Cerebellar nuclear complex (tissue), 1 donor: ENCODE data around the gene NLN.
"Not testable (repeated sequence)": the region's sequence is repeated elsewhere in the genome, so short reads cannot be mapped to it uniquely, and the experiment has no call there.

Experiments used
- DNase-seq, 2 experiments: peaks; one replicate each; lab custom pipeline; 2025; lab: John Stamatoyannopoulos, UW

Gene NLN

DNA sequence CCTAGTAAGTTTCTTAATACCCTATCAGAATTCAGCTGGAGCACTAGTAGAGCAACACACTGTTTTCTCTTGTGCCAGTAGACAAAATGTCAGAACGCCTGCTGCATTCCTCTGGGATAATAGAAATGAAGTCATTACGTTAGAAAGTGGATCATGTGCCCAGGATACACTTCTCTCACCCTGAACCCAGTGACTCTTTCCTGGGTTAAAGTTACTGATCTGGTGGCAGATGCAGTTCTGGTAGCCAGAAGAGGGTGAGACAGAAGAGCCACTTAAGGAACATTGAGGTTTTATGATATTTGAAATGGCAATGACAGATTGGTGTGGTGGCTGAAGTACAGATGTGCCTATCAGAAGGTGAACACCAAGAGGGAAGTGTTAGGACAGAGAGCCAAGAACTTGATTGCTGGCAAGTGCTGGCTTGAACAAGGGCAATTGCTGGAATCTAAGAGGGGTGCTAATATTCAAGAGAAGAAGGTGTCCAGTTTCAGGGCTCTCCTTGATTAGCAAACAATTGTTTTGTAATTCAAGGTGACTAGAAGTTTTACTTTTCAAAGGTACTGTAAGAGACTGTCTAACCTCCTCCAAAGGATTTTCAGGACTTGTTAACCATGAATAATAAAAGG is 110.7 kb downstream of the NLN start:
- DNase-seq, result no peak

DNA sequence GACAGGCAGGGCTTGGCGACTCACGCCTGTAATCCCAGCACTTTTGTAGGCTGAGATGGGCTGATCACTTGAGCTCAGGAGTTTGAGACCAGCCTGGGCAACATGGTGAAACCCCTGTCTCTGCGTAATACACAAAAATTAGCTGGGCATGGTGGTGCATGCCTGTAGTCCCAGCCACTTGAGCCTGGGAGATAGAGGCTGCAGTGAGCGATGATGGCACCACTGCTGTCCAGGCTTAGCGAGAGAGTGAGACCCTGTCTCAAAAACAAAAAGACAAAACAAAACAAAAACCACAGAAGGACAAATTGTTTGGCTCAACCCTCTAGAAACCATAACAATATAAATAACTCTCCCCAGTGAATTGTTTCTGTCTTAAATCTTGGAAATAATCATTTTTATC is 111.8 kb downstream of the NLN start:
- no peak for DNase-seq

DNA sequence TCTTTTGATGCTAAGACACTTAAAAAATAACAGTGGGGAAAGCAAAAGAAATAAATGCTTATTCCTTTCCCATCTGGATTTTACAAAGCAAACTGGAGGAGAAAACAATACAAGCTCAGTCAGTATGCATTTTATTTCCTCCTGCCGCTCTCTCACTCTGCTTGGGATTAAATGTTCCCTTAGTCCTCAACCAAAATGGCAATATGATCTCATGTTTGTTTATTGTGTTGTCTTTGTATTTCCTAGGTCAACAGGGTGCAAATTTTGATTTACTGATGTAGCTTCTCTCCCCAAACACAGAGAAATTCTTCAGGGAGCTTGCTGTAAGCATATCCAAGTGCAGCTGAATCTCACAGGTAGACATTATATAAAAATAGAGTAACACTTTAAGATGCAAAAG is 112.3 kb downstream of the NLN start:
- DNase-seq, result no peak

DNA sequence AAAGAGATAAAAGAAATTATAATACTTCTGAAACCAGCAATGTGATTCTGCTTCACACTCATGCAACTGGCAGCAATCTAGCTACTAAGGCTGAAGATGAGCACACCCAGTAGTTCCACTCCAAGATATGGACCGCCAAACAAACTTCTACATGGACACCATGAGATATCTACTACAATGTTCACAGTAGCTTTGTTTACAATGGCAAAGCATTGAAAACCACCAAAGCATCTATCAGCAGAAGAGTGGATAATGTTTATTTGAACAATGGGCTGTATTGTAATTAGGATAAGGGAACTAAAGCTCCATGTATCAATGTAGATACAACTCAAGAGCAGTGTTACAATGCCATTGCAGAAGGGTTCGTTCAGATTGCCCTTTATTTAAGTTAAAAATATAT is 113.2 kb downstream of the NLN start:
- no peak for DNase-seq

DNA sequence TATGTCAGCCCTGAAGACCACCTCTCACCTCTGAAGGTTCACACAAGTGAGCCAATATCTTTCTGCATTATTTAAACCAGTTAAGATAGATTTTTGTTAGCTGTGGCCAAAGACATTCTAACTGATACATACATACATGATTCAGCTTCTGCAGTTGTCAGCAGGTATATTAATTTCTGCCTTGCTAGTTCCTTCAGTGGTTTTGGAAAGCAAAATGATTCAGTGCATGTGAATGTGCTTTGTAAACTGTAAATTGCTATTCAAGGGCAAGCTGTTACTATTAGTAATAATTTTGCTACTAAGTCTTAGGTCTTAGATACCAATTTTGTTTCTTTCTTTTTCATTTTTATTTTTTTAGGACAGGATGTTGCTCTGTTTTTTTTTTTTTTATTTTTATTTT is 115.1 kb downstream of the NLN start:
- DNase-seq, result no peak

DNA sequence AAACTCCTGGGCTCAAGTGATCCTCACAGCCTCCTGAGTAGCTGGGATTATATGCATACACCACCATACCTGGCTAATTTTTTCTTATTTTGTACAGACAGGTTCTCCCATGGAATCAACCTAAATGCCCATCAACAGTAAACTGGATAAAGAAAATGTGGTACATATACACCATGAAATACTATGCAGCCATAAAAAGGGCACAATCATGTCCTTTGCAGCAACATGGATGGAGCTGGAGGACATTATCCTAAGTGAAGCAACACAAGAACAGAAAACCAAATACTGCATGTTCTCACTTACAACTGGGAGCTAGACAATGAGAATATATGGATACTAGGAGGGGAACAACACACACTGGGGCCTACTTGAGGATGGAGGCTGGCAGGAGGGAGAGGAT is 117.2 kb downstream of the NLN start:
- DNase-seq, result not testable (repeated sequence)

DNA sequence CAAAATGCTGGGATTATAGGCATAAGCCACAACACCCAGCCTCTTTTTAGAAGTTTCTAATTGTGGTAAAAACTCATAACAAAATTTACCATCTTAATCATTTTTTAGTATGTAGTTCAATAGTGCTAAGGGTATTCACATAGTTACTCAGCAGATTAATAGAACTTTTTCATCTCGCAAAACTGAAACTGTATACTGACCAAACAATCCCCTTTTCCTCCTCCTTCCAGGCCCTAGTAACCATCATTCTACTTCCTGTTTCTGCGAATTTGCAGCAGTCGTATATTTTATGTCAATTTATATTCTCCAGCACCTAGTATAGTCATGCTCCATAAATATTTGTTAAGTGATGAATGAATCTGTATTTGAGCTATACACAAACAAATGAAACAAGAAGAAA is 118.1 kb downstream of the NLN start:
- no peak for DNase-seq

DNA sequence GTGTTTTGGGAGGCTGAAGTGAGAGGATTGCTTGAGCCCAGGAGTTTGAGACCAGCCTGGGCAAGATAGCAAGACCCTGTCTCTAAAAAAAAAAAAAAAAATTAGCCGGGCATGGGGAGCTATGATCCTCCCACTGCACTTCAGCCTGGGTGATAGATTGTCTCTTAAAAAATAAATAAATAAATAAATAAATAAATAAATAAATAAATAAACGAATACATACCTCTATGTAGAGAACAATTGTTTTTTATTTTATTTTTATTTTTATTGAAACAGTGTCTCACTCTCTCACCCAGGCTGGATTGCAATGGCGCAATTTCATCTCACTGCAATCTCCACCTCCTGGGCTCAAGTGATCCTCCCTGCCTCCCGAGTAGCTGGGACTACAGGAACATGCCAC is 122.8 kb downstream of the NLN start:
- not testable (repeated sequence) for DNase-seq

DNA sequence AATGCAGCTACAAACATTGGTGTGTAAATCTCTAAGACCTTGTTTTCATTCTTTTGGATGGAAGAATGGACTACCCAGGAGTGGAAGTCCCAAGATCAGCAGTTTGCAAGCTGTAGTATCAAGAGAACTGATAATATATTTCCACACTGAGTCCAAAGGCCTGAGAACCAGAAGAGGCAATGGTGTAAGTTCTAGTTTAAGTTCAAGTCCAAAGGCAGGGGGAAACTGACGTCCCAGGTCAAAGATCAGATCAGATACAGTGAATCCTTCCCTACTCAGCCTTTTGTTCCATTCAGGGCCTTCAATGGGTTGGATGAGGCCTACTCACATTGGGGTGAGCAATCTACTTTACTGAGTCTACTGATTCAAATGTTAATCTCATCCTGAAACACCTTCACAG is 124.1 kb downstream of the NLN start:
- DNase-seq, result no peak

DNA sequence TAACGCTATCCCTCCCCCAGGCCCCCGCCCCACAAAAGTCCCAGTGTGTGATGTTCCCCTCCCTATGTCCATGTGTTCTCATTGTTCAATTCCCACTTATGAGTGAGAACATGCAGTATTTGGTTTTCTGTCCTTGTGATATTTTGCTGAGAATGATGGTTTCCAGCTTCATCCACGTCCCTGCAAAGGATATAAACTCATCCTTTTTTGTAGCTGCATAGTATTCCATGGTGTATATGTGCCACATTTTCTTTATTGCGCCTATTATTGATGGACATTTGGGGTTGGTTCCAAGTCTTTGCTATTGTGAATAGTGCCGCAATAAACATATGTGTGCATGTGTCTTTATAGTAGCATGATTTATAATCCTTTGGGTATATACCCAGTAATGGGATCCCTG is 125.0 kb downstream of the NLN start:
- not testable (repeated sequence) for DNase-seq

DNA sequence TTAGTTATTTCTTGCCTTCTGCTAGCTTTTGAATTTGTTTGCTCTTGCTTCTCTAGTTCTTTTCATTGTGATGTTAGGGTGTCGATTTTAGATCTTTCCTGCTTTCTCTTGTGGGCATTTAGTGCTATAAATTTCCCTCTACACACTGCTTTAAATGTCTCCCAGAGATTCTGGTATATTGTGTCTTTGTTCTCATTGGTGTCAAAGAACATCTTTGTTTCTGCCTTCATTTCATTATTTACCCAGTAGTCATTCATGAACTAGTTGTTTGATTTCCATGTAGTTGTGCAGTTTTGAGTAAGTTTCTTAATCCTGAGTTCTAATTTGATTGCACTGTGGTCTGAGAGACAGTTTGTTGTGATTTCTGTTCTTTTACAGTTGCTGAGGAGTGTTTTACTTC is 127.9 kb downstream of the NLN start:
- not testable (repeated sequence) for DNase-seq

DNA sequence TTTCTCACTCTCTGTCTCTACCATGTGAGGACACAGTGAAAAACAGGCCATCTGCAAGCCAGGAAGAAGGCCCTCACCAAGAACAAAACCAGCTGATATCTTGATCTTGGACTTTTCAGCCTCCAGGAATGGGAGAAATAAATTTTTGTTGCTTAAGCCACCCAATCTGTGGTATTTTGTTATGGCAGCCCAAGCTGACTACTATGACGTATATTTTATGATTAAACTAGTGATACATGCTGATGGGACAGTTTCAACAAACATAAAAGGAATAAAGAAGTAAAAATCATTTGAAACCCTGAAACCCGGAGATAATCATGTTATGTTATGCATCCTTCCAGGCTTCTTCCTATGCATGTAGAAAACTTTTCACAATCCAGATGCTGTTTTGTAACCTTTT is 132.9 kb downstream of the NLN start:
- DNase-seq, result no peak

DNA sequence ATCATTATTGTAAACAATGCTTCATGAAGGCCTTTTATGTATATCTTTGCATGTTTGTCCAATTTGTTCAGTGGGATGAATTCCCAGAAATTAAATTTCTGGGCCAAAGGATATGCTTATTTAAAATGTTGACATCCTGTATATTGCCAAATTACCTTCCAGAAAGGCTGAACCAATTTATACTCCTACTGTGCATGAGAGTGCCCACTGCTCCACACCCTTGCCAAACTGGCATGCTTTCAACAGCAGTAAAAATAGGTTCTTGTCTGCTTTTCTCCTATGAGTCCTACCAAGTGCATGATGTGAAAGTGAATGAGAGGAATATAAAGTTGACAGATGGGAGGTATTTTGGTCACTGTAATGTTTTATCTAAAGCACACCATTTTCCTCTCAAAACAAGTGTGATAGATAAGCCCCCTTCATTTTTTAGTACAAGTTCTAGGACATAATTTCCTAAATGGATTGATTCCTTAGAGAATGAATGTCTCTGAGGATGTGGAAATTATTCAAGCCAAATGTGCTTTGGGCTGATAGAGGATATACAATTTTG is 133.8 kb downstream of the NLN start:
- DNase-seq, result no peak

DNA sequence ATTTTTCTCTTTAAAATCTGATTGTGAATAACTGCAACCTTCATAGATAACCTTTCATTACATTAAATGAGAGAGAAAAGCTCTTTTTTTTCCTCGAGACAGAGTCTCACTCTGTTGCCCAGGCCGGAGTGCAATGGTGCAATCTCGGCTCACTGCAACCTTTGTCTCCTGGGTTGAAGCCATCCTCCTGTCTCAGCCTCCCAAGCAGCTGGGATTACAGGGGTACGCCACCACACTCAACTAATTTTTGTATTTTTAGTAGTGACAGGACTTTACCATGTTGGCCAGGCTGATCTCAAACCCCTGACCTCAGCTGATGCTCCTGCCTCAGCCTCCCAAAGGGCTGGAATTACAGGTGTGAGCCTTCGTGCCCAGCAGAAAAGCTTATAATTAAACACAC is 134.5 kb downstream of the NLN start:
- DNase-seq, result no peak

DNA sequence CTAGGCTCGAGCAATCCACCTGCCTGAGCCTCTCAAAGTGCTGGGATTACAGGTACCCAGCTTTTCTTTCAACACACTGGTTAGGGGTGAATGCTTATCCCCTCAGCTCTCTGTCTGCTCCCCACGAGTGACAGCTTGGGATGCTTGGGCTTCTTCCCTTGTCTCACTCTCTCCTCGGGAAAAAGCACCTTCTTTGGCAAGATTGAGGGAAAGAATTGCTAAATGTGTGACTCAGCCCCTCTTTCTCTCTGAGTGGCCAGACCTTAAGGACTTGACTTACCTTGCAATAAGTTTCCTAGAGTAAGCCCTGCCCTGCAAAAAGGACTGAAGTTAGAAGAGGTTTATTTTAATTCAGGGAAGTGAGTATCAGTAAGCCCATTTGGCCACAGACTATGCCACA is 136.3 kb downstream of the NLN start:
- no peak for DNase-seq

DNA sequence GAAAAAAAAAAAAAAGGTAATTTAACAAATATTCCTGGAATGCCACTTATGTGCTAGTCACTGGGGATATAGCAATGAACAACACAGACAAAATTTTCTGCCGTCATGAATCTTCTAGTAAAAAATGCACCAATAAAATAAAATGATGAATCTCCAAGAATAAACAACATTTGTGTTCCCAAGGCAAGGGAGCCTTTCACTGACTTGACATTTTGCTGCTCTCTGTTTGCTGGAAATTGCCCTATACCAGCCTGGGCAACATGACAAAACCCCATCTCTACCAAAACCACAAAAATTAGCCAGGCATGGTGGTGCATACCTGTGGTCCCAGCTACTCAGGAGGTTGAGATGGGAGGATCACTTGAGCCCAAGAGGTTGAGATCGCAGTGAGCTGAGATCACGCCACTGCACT is 139.8 kb downstream of the NLN start:
- no peak for DNase-seq

DNA sequence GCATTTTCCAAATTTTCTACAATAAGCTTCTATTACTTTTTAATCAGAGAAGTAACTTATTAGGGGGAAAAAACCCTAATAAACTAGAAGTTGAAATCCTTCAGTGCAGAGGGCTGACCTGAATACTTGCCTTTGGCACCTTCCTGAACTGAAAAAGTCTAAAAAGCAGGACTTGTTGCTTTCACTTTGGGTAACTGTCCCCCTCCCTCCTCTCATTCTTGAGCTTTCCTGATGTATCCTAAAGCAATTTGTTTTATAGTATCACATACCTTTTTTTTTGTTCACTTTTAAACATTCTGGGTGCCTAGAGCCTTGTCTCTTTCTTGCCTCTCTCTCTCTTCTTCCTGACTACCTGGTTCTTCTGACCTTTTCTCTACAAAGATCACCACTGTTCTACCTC is 140.4 kb downstream of the NLN start:
- DNase-seq, result no peak

DNA sequence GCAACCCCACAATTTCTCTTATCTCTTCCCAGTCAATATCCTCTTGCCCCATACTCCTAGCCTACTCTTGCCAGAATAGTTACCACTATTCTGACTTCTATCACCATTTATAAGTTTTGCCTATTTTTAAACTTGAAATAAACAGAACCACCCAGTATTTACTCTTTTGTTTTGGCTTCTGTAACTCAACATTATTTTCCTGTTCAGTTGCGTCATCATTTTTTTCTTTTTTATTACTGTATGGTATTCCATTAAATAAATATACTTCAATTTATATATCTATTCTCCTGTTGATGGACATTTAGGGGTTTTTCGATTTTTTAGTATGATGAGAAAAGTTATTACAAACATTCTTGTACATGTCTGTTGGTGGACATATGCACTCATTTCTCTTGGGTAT is 141.7 kb downstream of the NLN start:
- DNase-seq, result no peak

DNA sequence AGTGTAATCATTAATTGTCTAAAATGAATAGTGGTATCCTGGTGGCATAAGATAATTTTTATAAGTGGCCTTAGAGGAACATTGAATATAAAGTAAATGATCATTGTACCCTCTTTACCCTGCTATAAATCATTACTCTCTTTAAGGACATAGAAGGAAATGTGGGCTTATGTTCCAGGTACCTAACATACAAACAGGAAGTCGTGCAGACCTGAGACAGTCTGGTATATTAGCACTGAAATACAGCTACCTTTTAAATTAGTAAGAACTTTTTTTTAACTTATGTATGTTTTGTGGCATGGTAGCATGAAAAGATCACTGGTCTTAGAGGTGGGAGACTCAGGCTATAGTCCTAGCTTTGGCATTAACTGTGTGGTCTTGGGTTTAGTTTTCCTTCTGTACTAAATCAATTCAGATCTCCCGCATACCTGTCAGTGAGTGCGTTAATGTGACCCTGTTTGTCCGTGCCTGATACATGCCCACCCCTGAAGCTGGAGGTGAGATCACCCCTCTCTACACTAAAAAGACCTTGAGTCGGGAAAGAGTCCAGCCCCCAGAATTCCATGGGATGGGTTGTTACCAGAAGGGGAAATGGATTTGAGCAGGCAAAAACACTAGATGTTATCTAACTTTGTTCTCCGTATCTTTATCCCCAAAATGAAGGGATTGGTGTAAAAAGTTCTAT is 145.0 kb downstream of the NLN start:
- no peak for DNase-seq

DNA sequence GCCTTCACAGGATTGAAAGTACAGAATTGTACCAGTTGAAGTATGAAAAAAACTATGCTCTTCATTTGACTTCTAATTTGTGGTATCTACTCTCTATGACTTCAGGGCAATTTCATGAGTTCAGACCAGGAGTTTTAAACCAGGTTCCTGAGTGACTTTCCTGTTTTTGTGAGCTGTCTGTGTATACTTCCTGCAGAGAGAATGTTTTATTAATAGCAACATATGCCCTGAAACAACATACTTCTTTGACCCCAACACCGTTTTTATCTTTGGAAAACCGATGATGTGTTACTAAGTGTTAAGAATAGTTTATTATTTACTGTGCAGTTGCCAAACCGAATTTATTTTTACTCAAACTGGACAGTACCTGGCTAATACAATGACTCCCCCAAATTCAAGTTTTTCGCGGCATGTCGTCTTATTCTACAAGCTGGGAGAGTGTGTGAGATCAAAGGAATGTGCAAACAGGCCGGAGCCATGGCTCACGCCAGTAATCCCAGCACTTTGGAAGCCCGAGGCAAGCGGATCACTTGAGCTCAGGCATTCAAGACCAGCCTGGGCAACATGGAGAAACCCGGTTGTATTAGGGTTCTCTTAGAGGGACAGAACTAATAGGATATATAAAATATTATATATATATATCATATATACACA is 145.7 kb downstream of the NLN start:
- DNase-seq, result no peak

DNA sequence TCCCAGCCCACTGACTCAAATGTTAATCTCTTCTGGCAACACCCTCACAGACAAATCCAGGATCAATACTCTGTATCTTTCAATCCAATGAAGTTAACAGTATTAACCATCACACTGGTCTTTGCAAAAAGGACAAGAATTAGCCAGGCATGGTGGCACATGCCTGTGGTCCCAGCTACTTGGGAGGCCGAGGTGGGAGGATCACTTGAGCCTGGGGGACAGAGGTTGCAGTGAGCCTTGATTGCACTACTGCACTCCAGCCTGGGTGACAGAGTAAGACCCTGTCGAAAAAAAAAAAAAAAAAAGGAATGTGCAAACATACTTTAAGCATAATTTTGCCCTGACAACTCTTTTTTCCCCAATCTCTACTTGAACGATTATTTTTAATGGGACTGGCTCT is 146.5 kb downstream of the NLN start:
- DNase-seq, result no peak

DNA sequence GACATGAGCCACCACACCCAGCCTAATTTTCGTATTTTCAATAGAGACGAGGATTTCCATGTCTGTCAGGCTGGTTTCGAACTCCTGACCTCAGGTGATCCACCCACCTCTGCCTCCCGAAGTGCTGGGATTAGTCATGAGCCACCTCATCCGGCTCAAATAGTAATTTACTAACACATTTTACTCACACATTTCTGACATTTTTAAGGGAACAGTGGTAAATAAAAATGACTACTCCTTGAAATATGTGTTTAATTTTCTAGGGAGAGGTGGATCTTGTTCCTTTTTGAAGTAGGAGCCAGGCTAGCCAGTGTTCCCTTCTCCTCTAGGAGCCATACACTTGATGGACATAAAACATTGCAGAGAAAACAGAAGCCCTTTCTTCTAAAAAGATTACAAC is 149.2 kb downstream of the NLN start:
- no peak for DNase-seq

DNA sequence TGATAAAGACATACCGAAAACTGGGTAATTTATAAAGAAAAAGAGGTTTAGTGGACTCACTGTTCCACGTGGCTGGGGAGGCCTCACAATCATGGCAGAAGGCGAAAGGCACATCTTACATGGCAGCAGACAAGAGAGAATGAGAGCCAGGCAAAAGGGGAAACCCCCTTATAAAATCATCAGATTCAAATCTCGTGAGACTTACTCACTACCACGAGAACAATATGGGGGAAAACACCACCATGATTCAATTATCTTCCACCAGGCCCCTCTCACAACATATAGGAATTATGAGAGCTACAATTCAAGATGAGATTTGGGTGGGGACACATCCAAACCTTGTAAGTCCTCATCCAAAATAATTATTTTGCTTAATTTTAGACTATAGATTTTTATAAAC is 149.8 kb downstream of the NLN start:
- not testable (repeated sequence) for DNase-seq
